ENCODE results near the gene ZBTB20.

ZBTB20 gene

DNA sequence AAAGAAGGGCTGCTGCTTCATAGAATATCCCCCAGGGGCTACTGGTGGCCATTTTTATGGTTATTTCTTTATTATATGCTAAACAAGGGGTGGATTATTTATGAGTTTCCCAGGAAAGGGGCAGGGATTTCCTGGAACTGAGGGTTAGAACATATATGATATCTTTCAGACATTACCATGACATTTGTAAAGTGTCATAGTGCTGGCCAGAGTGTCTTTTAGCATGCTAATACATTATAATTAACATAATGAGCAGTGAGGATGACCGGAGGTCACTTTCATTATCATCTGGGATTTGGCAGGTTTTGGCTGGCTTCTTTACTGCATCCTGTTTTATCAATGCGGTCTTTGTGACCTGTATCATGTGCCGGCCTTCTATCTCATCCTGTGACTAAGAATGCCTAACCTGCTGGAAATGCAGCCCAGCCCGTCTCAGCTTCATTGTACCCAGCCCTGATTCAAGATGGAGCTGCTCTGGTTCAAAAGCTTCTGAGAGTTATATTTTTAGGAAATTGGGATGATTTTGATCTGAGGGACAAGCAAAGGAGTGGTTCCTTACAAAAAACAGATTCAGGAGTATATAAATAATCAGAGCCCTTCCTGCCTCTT, 9.1 kb upstream of the ZBTB20 start:
- no peak for TF ChIP-seq FOXP2 (optimal IDR thresholded peaks at IDR 0.05; ENCODE audit: borderline replicate concordance, extremely low read depth, extremely low read length, insufficient read depth)
- TF ChIP-seq SIN3A (IDR thresholded peaks at IDR 0.05; ENCODE audit: borderline replicate concordance, insufficient read depth, low read length), result no peak
- TF ChIP-seq POLR2AphosphoS5 (IDR thresholded peaks at IDR 0.05; ENCODE audit: low read depth, low read length), result no peak
- no peak for TF ChIP-seq TAF1 (IDR thresholded peaks at IDR 0.05; ENCODE audit: borderline replicate concordance, insufficient read depth, low read length)
- TF ChIP-seq, protein P1, sequence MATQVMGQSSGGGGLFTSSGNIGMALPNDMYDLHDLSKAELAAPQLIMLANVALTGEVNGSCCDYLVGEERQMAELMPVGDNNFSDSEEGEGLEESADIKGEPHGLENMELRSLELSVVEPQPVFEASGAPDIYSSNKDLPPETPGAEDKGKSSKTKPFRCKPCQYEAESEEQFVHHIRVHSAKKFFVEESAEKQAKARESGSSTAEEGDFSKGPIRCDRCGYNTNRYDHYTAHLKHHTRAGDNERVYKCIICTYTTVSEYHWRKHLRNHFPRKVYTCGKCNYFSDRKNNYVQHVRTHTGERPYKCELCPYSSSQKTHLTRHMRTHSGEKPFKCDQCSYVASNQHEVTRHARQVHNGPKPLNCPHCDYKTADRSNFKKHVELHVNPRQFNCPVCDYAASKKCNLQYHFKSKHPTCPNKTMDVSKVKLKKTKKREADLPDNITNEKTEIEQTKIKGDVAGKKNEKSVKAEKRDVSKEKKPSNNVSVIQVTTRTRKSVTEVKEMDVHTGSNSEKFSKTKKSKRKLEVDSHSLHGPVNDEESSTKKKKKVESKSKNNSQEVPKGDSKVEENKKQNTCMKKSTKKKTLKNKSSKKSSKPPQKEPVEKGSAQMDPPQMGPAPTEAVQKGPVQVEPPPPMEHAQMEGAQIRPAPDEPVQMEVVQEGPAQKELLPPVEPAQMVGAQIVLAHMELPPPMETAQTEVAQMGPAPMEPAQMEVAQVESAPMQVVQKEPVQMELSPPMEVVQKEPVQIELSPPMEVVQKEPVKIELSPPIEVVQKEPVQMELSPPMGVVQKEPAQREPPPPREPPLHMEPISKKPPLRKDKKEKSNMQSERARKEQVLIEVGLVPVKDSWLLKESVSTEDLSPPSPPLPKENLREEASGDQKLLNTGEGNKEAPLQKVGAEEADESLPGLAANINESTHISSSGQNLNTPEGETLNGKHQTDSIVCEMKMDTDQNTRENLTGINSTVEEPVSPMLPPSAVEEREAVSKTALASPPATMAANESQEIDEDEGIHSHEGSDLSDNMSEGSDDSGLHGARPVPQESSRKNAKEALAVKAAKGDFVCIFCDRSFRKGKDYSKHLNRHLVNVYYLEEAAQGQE (IDR thresholded peaks at IDR 0.05; ENCODE audit: insufficient read depth in 1 of 2, low read depth in 2 of 2, low read length in 2 of 2), result no peak

DNA sequence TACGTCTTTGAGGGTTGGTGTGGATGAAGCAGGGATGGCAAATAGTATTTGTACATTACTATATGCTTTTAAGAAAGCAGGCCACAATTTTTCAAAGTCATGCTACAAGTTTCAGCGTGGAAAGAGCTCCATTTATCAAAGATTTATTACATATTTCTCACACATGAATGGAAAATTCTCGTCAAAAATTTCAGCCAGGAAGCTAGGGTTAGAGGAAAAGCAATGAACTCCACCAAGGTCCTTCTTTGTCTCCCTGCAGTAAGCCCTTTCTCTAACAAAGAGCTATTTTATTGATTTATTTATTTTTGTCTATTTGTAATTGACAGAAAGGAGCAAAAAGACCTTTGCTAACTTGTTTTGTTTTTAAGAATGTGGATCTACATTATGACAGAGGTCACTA, 7.5 kb upstream of the ZBTB20 start:
- TF ChIP-seq TAF1 (IDR thresholded peaks at IDR 0.05; ENCODE audit: borderline replicate concordance, insufficient read depth, low read length) (no peak), POLR2AphosphoS5 (IDR thresholded peaks at IDR 0.05; ENCODE audit: low read depth, low read length) (no peak), SIN3A (IDR thresholded peaks at IDR 0.05; ENCODE audit: borderline replicate concordance, insufficient read depth, low read length) (no peak), FOXP2 (optimal IDR thresholded peaks at IDR 0.05; ENCODE audit: borderline replicate concordance, extremely low read depth, extremely low read length, insufficient read depth) (no peak)
- TF ChIP-seq, protein P1 (IDR thresholded peaks at IDR 0.05; ENCODE audit: insufficient read depth in 1 of 2, low read depth in 2 of 2, low read length in 2 of 2), result no peak

DNA sequence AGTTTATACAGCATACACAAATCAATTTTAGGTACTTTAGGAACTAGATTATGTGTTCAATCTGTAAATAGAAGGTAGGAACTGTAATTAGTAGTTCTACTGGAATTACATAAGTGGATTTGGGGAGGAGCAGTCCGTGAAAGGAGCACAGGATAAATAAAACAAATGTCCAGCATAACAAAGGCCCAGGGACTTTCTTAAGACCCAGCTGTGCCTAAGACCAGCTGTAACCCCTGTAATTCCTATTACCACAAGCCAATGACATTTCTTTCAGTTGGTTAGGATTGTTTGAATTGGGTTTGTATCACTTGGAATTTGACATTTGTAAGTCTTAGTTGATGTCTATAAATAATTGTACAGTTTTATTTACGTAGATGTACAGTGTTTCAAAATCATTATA, 4.8 kb upstream of the ZBTB20 start:
- TF ChIP-seq, protein P1 (IDR thresholded peaks at IDR 0.05; ENCODE audit: insufficient read depth in 1 of 2, low read depth in 2 of 2, low read length in 2 of 2), result no peak
- TF ChIP-seq POLR2AphosphoS5 (IDR thresholded peaks at IDR 0.05; ENCODE audit: low read depth, low read length), result no peak
- no peak for TF ChIP-seq FOXP2 (optimal IDR thresholded peaks at IDR 0.05; ENCODE audit: borderline replicate concordance, extremely low read depth, extremely low read length, insufficient read depth)
- TF ChIP-seq TAF1 (IDR thresholded peaks at IDR 0.05; ENCODE audit: borderline replicate concordance, insufficient read depth, low read length), result no peak
- TF ChIP-seq SIN3A (IDR thresholded peaks at IDR 0.05; ENCODE audit: borderline replicate concordance, insufficient read depth, low read length), result no peak

DNA sequence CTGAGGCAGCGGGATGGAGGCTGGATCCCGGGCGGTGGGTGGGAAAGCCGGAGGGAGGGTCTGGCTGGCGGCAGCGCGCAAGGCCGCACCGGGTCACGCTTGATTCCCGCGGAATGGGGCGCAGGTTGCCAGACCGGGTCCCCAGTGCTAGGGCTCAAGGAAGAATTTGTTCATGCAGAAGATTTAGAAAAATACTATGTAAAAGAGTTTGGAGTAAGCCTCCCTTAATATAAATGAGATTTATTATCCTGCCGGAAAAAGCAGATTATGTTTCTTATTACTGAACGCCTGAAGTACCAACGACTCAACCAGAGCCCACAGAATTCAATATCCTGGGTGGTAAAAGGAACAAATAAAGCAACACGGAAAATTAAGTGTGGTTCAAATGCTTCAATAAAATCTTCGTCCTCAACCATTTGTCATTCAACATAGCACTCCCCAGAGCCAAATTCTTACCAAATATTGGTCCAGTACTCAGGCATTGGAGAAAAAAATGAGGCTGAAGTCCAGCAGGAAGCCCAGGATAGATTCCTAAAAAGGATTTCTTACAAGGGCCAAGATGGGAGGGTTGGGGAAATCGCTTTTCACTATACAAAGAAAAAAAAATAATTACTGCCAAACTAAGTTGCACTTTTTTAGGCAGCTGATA, 1.2 kb upstream of the ZBTB20 start:
- TF ChIP-seq FOXP2 (optimal IDR thresholded peaks at IDR 0.05; ENCODE audit: borderline replicate concordance, extremely low read depth, extremely low read length, insufficient read depth), result no peak
- TF ChIP-seq POLR2AphosphoS5 (IDR thresholded peaks at IDR 0.05; ENCODE audit: low read depth, low read length), result no peak
- TF ChIP-seq, protein P1 (IDR thresholded peaks at IDR 0.05; ENCODE audit: insufficient read depth in 1 of 2, low read depth in 2 of 2, low read length in 2 of 2), result no peak
- no peak for TF ChIP-seq SIN3A (IDR thresholded peaks at IDR 0.05; ENCODE audit: borderline replicate concordance, insufficient read depth, low read length)
- TF ChIP-seq TAF1 (IDR thresholded peaks at IDR 0.05; ENCODE audit: borderline replicate concordance, insufficient read depth, low read length), result no peak
